Activated naive CD8-positive, alpha-beta T cell treated with anti-CD3 and anti-CD28 coated beads, Interleukin-2, amount 10 ng/mL, durations not matched to agents 7 days and 5 days (primary cell): ENCODE results near the gene SAMD14. TPM values are rescaled to one million over a fixed set of nuclear protein-coding genes. Genes with fewer than 3 reads are reported as not detected.

Source experiments
- ATAC-seq: fragments of 150-1000 bp; cut with Tn5 transposase; one replicate; pipeline ENCODE4 v1.10.0; 2021; ENCODE audit warnings: low read depth, moderate library complexity
- POLR2A ChIA-PET: fragments of 350-600 bp; sonication (Branson Sonifier 250); formaldehyde crosslinking; loops from one replicate; lab custom pipeline; 2021; ENCODE audit warnings: antibody characterized with exemption; lab: Charles Lee
- DNase-seq: peaks from one replicate; pipeline ENCODE4 v3.0.0; 2021
- H3K27ac Mint-ChIP-seq: one replicate; pipeline ENCODE4 v1.8.0; 2022; ENCODE audit warnings: mild to moderate bottlenecking, mixed read lengths
- H3K27me3 Mint-ChIP-seq: one replicate; pipeline ENCODE4 v1.8.0; 2022; ENCODE audit warnings: mild to moderate bottlenecking, moderate library complexity, mixed read lengths
- H3K36me3 Mint-ChIP-seq: one replicate; pipeline ENCODE4 v1.8.0; 2021; ENCODE audit warnings: mild to moderate bottlenecking, mixed read lengths
- H3K4me1 Mint-ChIP-seq: one replicate; pipeline ENCODE4 v1.8.0; 2021; ENCODE audit warnings: mixed read lengths
- H3K4me3 Mint-ChIP-seq: one replicate; pipeline ENCODE4 v1.8.0; 2022; ENCODE audit warnings: mild to moderate bottlenecking, moderate library complexity, mixed read lengths
- H3K9me3 Mint-ChIP-seq: one replicate; pipeline ENCODE4 v1.8.0; 2021; ENCODE audit warnings: mixed read lengths
- total RNA-seq, 2 experiments: library from RNA; stranded (reverse); gene quantifications; one replicate each; pipeline ENCODE4 v1.2.3, GENCODE V29; 2021

Gene SAMD14
- total RNA-seq, 2 experiments from 2014 or later: 0.11 to 0.19 TPM

- Mint-ChIP-seq H3K4me1 (peaks cover 11% of the 10 kb centered on the region), H3K27ac (no peak overlapping the region), H3K27me3 (peaks cover 2% of the 10 kb centered on the region), H3K36me3 (no peaks in the 10 kb centered on the region), H3K9me3 (no peaks in the 10 kb centered on the region), H3K4me3 (no peak overlapping the region)
- ATAC-seq: no peak
- no peak for DNase-seq
- POLR2A ChIA-PET: interaction anchor here (0.5 to 1.1 kb wide), 5 partner anchors 20 to 252 kb away, joined by 3 to 8 read pairs (median 4); no protein-coding TSS in a partner anchor
These were observed 40.0 kb upstream of the SAMD14 start for GRCh38 chr17:50169881-50170459.

DNA sequence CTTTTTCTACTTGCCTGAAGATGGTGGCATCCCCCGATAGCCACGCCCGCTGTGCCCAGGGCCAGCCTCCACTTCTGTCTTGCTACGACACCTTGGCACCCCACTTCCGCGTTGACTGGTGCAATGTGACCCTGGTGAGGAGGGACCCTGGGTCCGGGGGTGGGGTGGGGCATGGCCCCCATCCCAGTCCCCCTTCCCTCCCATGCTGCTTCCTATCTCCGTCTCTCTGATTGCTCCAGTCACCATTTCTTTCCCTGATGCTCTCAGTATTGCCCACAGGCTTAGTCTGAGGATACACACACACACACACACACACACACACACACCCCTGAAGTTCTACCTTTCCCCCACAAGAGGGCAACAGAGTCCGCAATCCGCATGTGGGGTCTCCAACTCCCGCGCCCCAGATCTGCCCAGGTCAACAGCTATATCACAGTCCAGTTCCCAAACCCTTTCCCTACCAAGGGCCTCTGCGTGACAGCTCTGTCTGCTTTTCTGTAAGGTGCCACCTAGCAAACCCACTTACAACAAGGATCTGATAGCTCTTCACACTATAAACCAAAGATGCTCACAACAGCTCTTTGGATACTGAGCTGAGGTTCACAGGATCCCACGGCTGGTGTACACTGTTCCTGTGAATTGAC lies 39.3 kb upstream of the SAMD14 start:
- H3K27me3 Mint-ChIP-seq: peaks cover 2% of the 10 kb centered on the region

GRCh38 chr17:50168319-50168718 lies 38.4 kb upstream of the SAMD14 start:
- Mint-ChIP-seq H3K27ac (no peak overlapping the region), H3K4me3 (peak overlapping the region; percentile 70), H3K4me1 (peaks cover 11% of the 10 kb centered on the region), H3K27me3 (peaks cover 2% of the 10 kb centered on the region), H3K9me3 (no peaks in the 10 kb centered on the region), H3K36me3 (no peaks in the 10 kb centered on the region)
- ATAC-seq: no peak
- DNase-seq: no peak
- POLR2A ChIA-PET: no interaction called here

More for the DNA sequence above, 39.3 kb upstream of the SAMD14 start:
- peak; percentile 68 for DNase-seq
- peak overlapping the region; percentile 86 for H3K27ac Mint-ChIP-seq
- H3K4me3 Mint-ChIP-seq: peak overlapping the region; percentile 70
- peaks cover 11% of the 10 kb centered on the region for H3K4me1 Mint-ChIP-seq
- H3K36me3 Mint-ChIP-seq: no peaks in the 10 kb centered on the region
- POLR2A ChIA-PET: interaction anchor here (0.5 to 1.1 kb wide), 4 partner anchors 20 to 253 kb away, joined by 3 to 8 read pairs (median 5); no protein-coding TSS in a partner anchor
- H3K9me3 Mint-ChIP-seq: no peaks in the 10 kb centered on the region
- ATAC-seq: peak; percentile 70

- POLR2A ChIA-PET: no interaction called here
- ATAC-seq (no peak), DNase-seq (no peak)
- Mint-ChIP-seq H3K4me1 (peaks cover 14% of the 10 kb centered on the region), H3K27me3 (peaks cover 2% of the 10 kb centered on the region), H3K9me3 (no peaks in the 10 kb centered on the region), H3K4me3 (no peak overlapping the region), H3K36me3 (peaks cover 2% of the 10 kb centered on the region), H3K27ac (no peak overlapping the region)
These were observed 37.4 kb upstream of the SAMD14 start for GRCh38 chr17:50167371-50167770.

- Mint-ChIP-seq H3K36me3 (peaks cover 2% of the 10 kb centered on the region), H3K4me1 (peaks cover 20% of the 10 kb centered on the region), H3K4me3 (no peak overlapping the region), H3K9me3 (no peaks in the 10 kb centered on the region), H3K27me3 (no peaks in the 10 kb centered on the region), H3K27ac (no peak overlapping the region)
- POLR2A ChIA-PET: no interaction called here
- DNase-seq: no peak
- no peak for ATAC-seq
These were observed 36.7 kb upstream of the SAMD14 start for GRCh38 chr17:50166518-50167181.

DNA sequence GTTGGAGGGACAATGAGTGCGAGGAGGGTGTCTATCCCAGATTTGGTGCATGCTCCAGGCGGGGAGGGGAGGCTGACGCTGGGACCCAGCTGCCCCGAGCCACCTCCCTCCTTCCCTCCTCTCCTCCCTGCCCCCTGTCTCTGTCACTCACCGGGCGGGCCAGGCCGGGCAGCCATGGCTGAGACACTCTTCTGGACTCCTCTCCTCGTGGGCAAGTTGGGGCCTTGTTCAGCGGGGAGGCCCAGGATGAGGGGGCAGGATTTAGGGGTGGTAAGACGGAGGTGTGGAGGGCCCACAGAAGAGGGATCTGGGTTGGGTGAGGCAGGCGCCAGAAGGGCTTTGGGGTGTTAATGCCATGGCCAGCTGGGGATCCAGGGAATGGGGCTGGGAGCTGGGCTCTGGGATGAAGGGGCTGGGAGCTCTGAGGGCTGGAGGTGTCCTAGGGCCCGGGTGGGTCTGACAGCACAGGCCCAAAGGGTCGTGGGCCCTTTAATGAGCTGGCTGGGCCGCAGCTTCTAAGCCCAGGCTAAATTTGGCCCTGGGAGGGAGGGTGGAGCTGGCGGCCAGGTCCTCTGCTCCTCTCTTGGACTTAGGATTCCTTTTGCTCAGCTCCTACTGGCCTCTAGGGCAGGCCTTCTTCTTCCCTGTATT lies 36.0 kb upstream of the SAMD14 start, which contains the start of gene SGCA:
Gene SGCA (plus strand): TSS at position 139 of the 651 bp plus-strand sequence. CDS start 36 bp downstream, at position 175.
- ATAC-seq (no peak), DNase-seq (no peak)
- POLR2A ChIA-PET: interaction anchor here (1.2 kb wide), 1 partner anchor 16 kb away, joined by 3 read pairs; no protein-coding TSS in a partner anchor
- Mint-ChIP-seq H3K4me3 (no peak within 1 kb of the TSS), H3K9me3 (no peaks in the 10 kb centered on the region), H3K4me1 (peaks cover 21% of the 10 kb centered on the region), H3K36me3 (peaks cover 2% of the 10 kb centered on the region), H3K27ac (no peak within 1 kb of the TSS), H3K27me3 (peaks cover under 1% of the 10 kb centered on the region)

DNA sequence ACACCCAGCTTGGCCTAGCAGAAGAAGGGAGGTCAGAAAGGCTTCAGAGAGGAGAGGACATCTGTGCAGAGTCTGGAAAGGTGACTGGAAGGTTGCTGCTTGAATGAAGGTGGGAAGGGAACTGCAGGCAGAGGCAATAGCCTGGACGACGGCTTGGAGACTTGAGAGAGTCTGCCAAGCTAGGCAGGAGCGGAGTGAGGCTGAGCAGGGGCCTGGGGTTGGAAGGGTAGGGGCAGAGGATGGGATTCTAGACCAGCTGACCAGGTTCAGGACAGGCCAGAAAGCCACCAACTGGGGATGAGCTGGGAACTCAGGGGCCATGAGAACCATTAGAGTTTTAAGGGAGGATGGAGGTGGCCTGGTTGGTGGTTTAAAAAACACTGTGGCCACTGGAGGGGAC lies 35.5 kb upstream of the SAMD14 start:
- H3K27ac Mint-ChIP-seq: no peak overlapping the region
- POLR2A ChIA-PET: interaction anchor here (0.5 to 1.2 kb wide), 2 partner anchors 16 to 383 kb away, joined by 3 read pairs; no protein-coding TSS in a partner anchor
- no peak overlapping the region for H3K4me3 Mint-ChIP-seq
- peaks cover 2% of the 10 kb centered on the region for H3K36me3 Mint-ChIP-seq
- peaks cover 25% of the 10 kb centered on the region for H3K4me1 Mint-ChIP-seq
- DNase-seq: no peak
- H3K27me3 Mint-ChIP-seq: peaks cover 4% of the 10 kb centered on the region
- H3K9me3 Mint-ChIP-seq: no peaks in the 10 kb centered on the region
- no peak for ATAC-seq

DNA sequence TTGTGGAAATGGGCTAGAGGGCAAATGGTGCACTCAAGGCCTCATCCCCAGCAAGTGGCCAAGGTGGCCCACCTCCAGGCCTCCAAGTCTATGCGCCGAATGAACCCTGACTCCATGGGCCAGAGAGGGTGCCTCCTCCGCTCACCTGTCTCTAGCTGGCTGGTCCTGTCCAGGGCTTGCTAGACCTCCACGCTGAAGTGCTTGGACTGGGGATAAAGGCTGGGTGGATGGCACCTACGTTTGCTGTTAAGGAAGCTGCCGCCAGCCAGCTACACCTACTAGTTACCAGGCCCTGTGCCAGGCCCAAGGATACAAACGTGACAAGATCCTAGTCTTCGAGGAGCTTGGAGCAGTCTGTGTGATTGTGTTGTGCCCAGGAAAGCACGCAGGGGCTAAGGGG lies 35.1 kb upstream of the SAMD14 start:
- no peak for DNase-seq
- ATAC-seq: no peak
- H3K9me3 Mint-ChIP-seq: no peaks in the 10 kb centered on the region
- H3K4me1 Mint-ChIP-seq: peaks cover 25% of the 10 kb centered on the region
- peaks cover 6% of the 10 kb centered on the region for H3K27me3 Mint-ChIP-seq
- H3K27ac Mint-ChIP-seq: no peak overlapping the region
- H3K4me3 Mint-ChIP-seq: no peak overlapping the region
- H3K36me3 Mint-ChIP-seq: peaks cover 2% of the 10 kb centered on the region
- POLR2A ChIA-PET: interaction anchor here (0.5 to 1.2 kb wide), 2 partner anchors 15 to 382 kb away, joined by 3 read pairs; no protein-coding TSS in a partner anchor

- Mint-ChIP-seq H3K4me1 (peaks cover 25% of the 10 kb centered on the region), H3K9me3 (no peaks in the 10 kb centered on the region), H3K36me3 (peaks cover 2% of the 10 kb centered on the region), H3K27me3 (peaks cover 10% of the 10 kb centered on the region), H3K4me3 (no peak overlapping the region), H3K27ac (no peak overlapping the region)
- ATAC-seq (no peak), DNase-seq (no peak)
- POLR2A ChIA-PET: interaction anchor here (1.2 kb wide), 1 partner anchor 15 kb away, joined by 3 read pairs; no protein-coding TSS in a partner anchor
These were observed 34.7 kb upstream of the SAMD14 start for GRCh38 chr17:50164697-50164988.

DNA sequence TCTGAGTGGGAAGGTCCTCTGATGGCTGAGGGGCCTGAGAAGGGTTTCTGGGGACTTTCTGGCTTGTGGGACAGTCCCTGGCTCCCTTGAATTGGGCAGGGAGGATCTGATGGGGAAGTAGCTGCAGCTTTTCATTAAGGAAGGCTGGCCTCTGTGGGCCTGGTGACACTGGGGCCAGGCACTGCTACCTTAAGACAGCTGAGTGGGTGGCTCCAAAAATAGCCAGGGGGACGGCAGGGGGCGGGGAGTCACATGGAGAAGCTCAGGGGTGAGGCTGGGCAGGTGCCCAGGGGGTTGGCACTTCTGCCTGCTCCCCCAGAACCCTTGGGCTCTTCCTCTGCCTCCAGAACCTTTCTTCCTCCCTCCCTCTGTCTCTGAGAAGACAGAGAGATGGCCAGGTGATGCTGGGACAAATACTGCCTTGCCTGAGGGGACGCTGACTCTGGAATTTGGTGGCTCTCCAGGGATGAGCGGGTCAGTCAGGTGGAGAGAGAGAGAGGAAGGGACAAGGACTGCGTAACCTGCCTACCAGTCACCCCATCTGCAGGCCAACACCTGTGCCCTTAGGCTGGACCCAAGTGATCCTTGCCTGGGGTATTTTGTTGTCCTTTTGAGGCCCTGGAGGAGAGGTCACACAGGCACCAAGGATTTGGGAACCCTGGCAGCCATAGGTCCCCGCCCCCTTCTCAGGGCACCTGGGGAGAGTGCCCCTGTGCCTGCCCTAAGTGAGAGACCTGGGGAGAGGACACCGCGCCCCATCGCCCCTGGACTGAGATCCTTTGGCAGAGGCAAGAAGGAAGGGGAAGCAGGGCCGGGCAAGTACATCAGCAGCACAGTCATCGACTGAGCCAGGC lies 34.1 kb upstream of the SAMD14 start:
- peaks cover 11% of the 10 kb centered on the region for H3K27me3 Mint-ChIP-seq
- POLR2A ChIA-PET: interaction anchor here (0.6 to 1.0 kb wide), 3 partner anchors 15 to 1722 kb away, joined by 3 to 4 read pairs (median 3); no protein-coding TSS in a partner anchor
- no peak overlapping the region for H3K27ac Mint-ChIP-seq
- no peaks in the 10 kb centered on the region for H3K9me3 Mint-ChIP-seq
- H3K4me3 Mint-ChIP-seq: no peak overlapping the region
- ATAC-seq (no peak), DNase-seq (no peak)
- peaks cover 21% of the 10 kb centered on the region for H3K4me1 Mint-ChIP-seq
- peaks cover 2% of the 10 kb centered on the region for H3K36me3 Mint-ChIP-seq

DNA sequence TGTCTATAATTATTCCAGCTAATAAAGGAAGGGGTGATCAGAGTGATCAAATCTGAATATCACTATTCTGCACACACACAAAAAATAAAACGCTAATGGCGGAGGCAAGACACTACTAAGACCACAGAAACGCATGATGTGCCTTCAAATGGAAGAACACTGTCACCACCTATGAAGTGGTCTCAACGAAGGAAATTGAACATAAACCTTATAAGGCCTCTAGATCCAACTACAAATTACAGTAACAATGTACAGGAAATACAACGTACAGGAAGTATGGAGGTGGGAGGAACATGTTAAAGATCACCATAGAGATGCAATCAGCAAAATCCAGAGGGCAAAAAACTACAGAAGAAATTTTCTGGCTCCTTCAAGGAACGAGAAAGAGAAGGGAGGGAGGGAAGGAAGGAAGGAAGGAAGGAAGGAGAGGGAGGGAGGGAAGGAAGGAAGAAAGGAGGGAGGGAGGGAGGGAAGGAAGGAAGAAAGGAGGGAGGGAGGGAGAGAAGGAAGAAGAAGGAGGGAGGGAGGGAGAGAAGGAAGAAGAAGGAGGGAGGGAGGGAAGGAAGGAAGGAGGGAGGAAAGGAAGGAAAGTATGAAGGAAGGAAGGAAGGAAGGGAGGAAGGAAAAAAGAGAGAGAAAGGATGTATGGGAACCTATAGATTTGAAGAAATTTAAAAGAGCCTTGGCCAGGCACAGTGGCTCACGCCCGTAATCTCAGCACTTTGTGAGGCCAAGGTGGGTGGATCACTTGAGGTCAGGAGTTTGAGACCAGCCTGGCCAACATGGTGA lies 32.7 kb upstream of the SAMD14 start:
- H3K4me1 Mint-ChIP-seq: peaks cover 26% of the 10 kb centered on the region
- no peak for ATAC-seq
- no peaks in the 10 kb centered on the region for H3K9me3 Mint-ChIP-seq
- POLR2A ChIA-PET: interaction anchor here (0.8 to 2.5 kb wide), 5 partner anchors 11 to 68 kb away, joined by 3 to 32 read pairs (median 10); partner anchors contain the start of gene PPP1R9B
- peak overlapping the region; percentile 91 for H3K27ac Mint-ChIP-seq
- peaks cover 11% of the 10 kb centered on the region for H3K27me3 Mint-ChIP-seq
- peak overlapping the region; percentile 5 for H3K4me3 Mint-ChIP-seq
- no peak for DNase-seq
- peaks cover 2% of the 10 kb centered on the region for H3K36me3 Mint-ChIP-seq

- ATAC-seq: no peak
- POLR2A ChIA-PET: interaction anchor here (0.6 to 2.5 kb wide), 8 partner anchors 10 to 819 kb away, joined by 3 to 32 read pairs (median 6); partner anchors contain the start of gene PPP1R9B
- Mint-ChIP-seq H3K36me3 (peaks cover 2% of the 10 kb centered on the region), H3K4me3 (peak overlapping the region; percentile 67), H3K27ac (peak overlapping the region; percentile 91), H3K4me1 (peaks cover 33% of the 10 kb centered on the region), H3K27me3 (peaks cover 11% of the 10 kb centered on the region), H3K9me3 (no peaks in the 10 kb centered on the region)
- DNase-seq: no peak
These were observed 31.9 kb upstream of the SAMD14 start for GRCh38 chr17:50161911-50162288.
